Inferior parietal cortex (tissue), 1 donor: ENCODE data around the gene TMEM131.

Experiments
- DNase-seq: peaks from one replicate; pipeline ENCODE4 v3.0.0-alpha.2; 2016; ENCODE audit errors: extremely low spot score

Gene TMEM131

DNA sequence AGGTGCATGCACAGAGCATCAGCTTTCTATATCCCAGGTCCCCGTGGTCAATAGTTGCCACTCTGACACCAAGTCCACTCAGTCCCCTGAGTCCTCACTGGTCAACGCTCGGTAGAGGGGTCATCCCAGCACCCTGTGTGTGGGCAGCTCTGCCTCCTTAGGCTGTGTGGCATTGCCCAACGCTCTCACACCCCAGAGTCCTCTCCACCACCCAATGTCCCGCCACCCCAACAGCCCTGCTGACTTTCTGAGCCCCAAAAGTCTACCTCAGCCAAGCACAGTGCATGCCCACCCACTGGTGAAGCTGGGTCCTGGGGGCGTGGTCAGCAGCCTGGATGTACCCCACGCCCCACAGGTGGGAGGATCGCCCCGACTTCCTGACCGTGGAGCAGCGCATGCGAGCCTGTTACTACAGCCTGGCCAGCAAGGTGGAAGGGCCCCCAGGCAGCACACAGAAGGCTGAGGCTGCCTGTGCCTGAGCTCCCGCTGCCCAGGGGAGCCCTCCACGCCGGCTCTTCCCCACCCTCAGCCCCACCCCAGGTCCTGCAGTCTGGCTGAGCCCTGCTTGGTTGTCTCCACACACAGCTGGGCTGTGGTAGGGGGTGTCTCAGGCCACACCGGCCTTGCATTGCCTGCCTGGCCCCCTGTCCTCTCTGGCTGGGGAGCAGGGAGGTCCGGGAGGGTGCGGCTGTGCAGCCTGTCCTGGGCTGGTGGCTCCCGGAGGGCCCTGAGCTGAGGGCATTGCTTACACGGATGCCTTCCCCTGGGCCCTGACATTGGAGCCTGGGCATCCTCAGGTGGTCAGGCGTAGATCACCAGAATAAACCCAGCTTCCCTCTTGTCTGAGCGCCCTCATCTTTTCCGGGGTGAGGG, 256.5 kb downstream of the TMEM131 start:
- DNase-seq, result no peak

- DNase-seq, result no peak
Observed at GRCh38 chr2:97738179-97739019, 257.3 kb downstream of the TMEM131 start.

DNA sequence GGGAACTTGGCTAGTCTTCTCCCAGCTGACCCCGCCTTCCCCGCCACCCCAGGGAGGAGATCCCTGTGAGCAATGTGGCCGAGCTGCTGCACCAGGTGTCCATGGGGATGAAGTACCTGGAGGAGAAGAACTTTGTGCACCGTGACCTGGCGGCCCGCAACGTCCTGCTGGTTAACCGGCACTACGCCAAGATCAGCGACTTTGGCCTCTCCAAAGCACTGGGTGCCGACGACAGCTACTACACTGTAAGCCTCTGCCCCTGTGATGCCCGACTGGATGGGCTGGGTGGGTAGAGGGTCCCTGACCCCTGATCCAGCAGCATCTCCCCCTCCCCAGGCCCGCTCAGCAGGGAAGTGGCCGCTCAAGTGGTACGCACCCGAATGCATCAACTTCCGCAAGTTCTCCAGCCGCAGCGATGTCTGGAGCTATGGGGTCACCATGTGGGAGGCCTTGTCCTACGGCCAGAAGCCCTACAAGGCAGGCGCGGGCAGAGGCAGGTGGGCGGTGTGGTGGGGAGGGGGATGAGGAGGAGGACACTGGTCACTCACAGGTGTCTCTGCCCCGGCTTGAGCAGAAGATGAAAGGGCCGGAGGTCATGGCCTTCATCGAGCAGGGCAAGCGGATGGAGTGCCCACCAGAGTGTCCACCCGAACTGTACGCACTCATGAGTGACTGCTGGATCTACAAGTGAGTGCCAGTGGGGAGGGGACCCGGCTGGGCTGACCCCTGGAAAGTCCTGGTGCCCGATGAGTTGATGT, 258.1 kb downstream of the TMEM131 start:
- DNase-seq, result no peak

- no peak for DNase-seq
Observed at GRCh38 chr2:97736608-97737330, 259.0 kb downstream of the TMEM131 start.

DNA sequence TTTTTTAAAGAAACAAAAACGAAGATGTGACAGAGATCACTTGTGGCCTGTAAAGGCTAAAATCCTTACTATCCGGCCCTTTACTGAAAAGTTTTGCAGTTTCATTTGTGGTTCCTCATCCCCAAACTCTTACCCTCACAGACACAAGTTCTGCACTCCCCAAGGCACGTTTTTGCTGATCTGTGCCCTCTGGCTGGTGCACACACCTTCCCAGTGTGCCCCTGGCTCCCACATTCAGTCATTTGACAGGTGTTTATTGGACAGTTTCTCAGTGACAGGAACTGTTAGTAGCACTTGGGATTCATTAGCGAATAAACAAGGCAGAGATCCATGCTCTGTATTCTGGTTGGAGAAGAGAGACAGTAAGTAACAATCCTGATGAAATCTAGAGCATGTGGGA, 259.6 kb downstream of the TMEM131 start:
- DNase-seq, result no peak

DNA sequence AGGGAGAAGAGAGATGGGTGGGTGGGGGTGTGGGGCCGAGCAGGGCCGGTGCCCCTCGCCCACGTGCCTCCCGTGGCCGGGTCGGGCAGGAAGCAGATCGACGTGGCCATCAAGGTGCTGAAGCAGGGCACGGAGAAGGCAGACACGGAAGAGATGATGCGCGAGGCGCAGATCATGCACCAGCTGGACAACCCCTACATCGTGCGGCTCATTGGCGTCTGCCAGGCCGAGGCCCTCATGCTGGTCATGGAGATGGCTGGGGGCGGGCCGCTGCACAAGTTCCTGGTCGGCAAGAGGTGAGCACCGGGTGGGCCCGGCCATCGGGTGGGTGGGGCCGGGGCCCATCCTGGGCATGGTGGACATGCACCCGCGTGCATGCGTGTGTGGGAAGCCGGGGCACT, 260.6 kb downstream of the TMEM131 start:
- no peak for DNase-seq

DNA sequence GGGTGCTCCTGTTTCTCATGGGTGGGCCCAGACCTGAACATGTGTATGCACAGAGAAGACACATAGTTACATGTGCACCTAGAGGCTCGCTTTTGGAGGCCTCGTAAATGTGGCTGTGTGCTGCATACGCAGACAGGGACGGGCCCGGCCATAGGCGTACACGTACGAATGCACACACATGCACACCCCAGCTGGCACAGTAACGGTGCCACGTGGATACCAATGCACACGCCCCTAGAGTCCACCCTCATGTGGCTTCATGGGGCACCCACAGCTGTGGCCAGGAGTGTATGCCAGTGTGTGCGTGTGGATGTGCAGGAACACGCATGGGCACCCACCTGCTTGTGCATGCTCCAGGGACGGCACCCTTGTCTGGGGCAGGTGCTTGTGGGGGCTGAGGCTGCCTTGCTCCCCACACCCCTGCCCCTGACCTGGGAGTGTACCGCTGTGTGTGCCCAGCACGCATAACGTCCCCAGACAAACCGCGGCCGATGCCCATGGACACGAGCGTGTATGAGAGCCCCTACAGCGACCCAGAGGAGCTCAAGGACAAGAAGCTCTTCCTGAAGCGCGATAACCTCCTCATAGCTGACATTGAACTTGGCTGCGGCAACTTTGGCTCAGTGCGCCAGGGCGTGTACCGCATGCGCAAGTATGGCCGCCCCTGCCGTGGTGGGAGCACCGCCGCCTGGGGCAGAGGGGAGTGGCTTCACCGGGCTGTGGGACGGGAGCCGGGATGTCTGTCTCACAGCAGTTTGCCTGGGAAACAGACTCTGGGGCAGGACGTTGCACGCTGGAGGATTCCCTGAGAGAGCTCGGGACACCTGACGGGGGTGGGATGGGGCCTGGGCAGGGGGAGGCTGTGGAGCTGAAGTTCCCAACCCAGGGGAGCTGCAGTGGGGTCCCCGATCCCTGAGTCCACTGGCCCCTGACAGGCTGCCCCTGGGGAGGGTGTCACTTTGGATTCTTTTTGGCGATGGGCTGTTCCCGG, 261.4 kb downstream of the TMEM131 start:
- no peak for DNase-seq

GRCh38 chr2:97733341-97734035, 262.3 kb downstream of the TMEM131 start:
- DNase-seq, result no peak

DNA sequence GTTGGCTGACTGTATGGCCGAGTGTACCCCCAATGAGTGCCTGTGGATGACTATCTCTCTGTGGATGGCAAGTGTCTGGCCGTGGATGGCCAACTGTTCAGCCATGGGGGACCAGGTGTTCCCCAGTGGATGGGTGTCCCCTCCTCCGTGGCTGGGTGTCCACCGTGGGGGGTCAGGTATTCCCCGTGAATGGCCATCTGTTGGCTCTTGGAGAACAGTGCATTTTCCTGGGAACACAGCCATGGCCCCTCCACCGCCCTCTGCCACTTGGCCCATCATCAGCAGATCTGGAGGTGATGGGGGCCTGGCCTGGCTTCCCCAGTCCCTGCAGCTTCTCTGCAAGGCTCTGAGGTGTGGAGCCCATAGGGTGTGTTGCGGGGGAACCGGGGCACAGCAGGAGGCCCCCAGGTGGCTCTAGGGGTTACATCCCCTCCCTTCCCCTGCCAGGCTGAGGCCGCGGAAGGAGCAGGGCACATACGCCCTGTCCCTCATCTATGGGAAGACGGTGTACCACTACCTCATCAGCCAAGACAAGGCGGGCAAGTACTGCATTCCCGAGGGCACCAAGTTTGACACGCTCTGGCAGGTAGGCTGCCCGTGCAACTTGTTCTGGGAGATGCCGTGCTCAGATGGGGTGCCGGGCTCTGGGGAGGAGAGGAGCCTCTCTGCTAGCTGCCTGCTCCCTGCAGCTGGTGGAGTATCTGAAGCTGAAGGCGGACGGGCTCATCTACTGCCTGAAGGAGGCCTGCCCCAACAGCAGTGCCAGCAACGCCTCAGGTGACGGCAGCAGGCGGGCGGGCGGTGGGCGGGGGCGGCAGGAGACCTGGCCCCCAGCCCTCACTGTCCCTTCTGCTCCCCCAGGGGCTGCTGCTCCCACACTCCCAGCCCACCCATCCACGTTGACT, 263.1 kb downstream of the TMEM131 start:
- no peak for DNase-seq

GRCh38 chr2:97731274-97732020, 264.3 kb downstream of the TMEM131 start:
- DNase-seq, result no peak

DNA sequence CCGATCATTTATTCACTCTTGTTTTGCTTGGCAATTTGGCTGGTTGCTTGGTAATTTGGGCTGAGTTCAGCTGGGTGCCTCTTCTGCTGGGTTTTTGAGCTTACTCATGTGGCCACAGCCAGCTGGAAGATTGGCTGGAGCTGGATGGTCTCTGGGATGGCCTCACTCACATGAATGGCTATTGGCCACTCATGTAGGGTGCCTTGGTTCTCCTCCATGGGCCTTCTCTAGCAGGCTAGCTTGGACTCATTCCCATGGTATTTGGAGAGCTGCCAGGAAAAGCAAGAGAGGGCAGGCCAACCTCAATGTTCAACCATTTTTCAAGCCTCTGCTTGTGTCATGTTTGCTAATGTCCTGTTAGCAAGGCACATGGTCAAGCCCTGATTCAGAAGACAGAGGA, 265.5 kb downstream of the TMEM131 start:
- DNase-seq, result no peak

- DNase-seq, result no peak
Observed at GRCh38 chr2:97728091-97728731, 267.5 kb downstream of the TMEM131 start.

DNA sequence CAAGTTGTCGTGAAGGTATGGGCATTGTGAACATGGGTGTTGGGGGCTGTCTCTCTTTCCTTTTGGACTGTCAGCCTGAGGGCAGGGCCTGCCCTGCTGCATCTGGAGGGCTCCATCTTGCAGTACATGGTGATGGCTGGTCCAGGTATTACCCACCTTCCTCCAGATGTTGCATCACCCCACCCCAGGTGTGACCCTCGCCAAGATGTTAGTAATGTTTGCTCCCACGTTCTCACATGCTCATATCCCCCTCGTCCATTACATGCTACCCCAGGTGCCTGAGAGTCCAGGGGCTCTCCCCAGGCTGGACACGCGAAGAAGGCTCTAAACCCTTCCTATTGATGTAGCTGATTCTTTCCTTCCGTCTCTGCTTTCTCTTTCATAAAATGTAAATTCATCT, 268.5 kb downstream of the TMEM131 start:
- no peak for DNase-seq

DNA sequence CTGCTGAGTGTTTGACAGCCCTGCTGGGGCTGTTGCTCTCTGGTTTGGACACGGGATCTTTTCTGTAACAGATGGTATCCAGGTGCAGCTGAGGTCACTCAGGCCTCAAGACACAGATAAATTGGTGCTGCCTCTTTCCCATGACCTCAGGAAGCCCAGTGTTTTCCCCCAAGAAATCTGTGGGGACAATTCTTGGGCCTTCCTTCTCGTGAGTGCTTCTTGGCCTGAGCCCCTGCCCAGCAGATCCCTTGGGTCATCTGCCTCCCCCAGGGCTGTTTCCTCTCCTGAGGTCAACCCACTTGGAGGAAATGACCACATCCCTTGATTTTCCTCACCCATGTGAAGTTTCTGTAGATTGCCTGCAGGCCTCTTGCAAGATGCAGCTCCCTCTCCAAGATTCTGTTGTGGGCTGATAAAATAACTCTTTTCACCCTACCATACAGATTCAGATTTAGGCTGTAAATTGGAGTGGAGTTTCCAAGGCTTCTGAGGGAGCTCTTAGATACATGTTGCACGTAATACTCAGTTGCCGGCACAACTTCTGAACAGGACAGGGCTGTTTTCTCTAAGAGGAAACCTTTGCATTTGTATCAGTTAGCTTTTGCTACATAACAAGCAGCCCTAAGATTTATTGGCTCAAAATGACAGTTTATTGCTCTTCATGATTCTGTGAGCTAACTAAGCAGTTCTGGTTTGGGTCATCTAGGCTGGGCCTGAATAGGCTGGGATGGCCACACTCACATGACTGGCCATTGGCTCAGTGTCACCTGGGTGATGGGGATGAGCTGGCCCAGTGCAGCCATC, 269.3 kb downstream of the TMEM131 start:
- no peak for DNase-seq

- DNase-seq, result no peak
Observed at GRCh38 chr2:97724946-97725688, 270.6 kb downstream of the TMEM131 start.

- no peak for DNase-seq
Observed at GRCh38 chr2:97724501-97724900, 271.2 kb downstream of the TMEM131 start.
